Natural killer cell (primary cell): ENCODE measurements around the gene GPR148. TPM values are rescaled to one million over a fixed set of nuclear protein-coding genes. Genes with fewer than 3 reads are reported as not detected.

Experiments
- ATAC-seq, 3 donors: fragments of 150-1000 bp in 2 of 3; fragments of 200-7000 bp in 1 of 3; cut with Tn5 transposase; 1 replicate in 1 of 3; 2 replicates in 2 of 3; pipeline ENCODE4 v1.10.0; 2021; ENCODE audit warnings: mild to moderate bottlenecking in 2 of 3, moderate library complexity in 2 of 3
- DNase-seq, 2 donors: peaks; one replicate each; pipeline versions ENCODE4 v3.0.0 to v3.0.0-alpha.2; 2013 to 2021; ENCODE audit warnings: mixed read lengths in 1 of 2
- H3K27ac ChIP-seq: one replicate; pipeline ENCODE4 v1.5.1; 2013; ENCODE audit warnings: mild to moderate bottlenecking, low read length
- H3K27me3 ChIP-seq: one replicate; pipeline ENCODE4 v1.6.1; 2013; ENCODE audit warnings: low read length; ENCODE audit not compliant: control insufficient read depth, insufficient read depth
- H3K36me3 ChIP-seq: one replicate; pipeline ENCODE4 v1.6.1; 2013; ENCODE audit warnings: low read length; ENCODE audit not compliant: control insufficient read depth, insufficient read depth
- H3K4me1 ChIP-seq: one replicate; pipeline ENCODE4 v1.6.1; 2013; ENCODE audit warnings: low read length; ENCODE audit not compliant: control insufficient read depth, insufficient read depth
- H3K4me3 ChIP-seq: one replicate; pipeline ENCODE4 v1.5.1; 2013; ENCODE audit warnings: low read length
- H3K9me3 ChIP-seq: one replicate; pipeline ENCODE4 v1.6.1; 2013; ENCODE audit warnings: low read length; ENCODE audit not compliant: control insufficient read depth, insufficient read depth
- H3K27ac Mint-ChIP-seq, 2 donors: one replicate each; pipeline ENCODE4 v1.8.0; 2022; ENCODE audit warnings: mild to moderate bottlenecking in 2 of 2, mixed read lengths in 2 of 2, moderate library complexity in 1 of 2
- H3K27me3 Mint-ChIP-seq, 2 donors: one replicate each; pipeline ENCODE4 v1.8.0; 2022; ENCODE audit warnings: low read depth in 2 of 2, mixed read lengths in 2 of 2
- H3K36me3 Mint-ChIP-seq: one replicate; pipeline ENCODE4 v1.8.0; 2022; ENCODE audit warnings: mixed read lengths
- H3K4me1 Mint-ChIP-seq, 2 donors: one replicate each; pipeline ENCODE4 v1.8.0; 2022; ENCODE audit warnings: mixed read lengths in 2 of 2
- H3K4me3 Mint-ChIP-seq: one replicate; pipeline ENCODE4 v1.8.0; 2022; ENCODE audit warnings: mild to moderate bottlenecking, moderate library complexity, mixed read lengths
- H3K9me3 Mint-ChIP-seq, 2 donors: one replicate each; pipeline ENCODE4 v1.8.0; 2022; ENCODE audit warnings: mixed read lengths in 2 of 2
- WGBS: methylation state at CpG from one replicate; pipeline ENCODE4 v1.1.7; 2013; ENCODE audit warnings: missing lambda C conversion rate; ENCODE audit not compliant: insufficient coverage; 5-methylcytosine and 5-hydroxymethylcytosine counted together
- intact Hi-C: fragments of 100-400 bp; cut with micrococcal nuclease; formaldehyde crosslinking; loops from one replicate; pipeline ENCODE4 v1.14.2; 2022
- total RNA-seq, 4 donors: library from RNA; stranded (reverse); fragments of 120-200 nt in 1 of 4; gene quantifications; one replicate each; pipeline versions ENCODE4 v1.2.3 to v1.2.4, GENCODE V29; 2013 to 2022
- TF ChIP-seq, protein P1 (sequence below): fragments of 200-600 bp; IDR thresholded peaks from one replicate; pipeline ENCODE4 v1.8.0; 2022; ENCODE audit warnings: antibody characterized with exemption

GPR148 gene
- total RNA-seq, 3 donors from 2014 or later (not counting 1 experiment from before 2014, with no cell fraction given): not detected

- peaks cover 5% of the 10 kb centered on the region for H3K27me3 ChIP-seq
- Mint-ChIP-seq H3K4me1 (peaks cover 0 to 4% of the 10 kb centered on the region in 2 donors), H3K27me3 (peaks cover 20 to 31% of the 10 kb centered on the region in 2 donors), H3K9me3 (no peaks in the 10 kb centered on the region), H3K27ac (no peak overlapping the region), H3K36me3 (no peaks in the 10 kb centered on the region), H3K4me3 (no peak overlapping the region)
- no peak overlapping the region for H3K27ac ChIP-seq
- WGBS: 86% methylated on average over 37 of the region's 37 CpGs
- ATAC-seq (no peak), DNase-seq (no peak)
- H3K9me3 ChIP-seq: no peaks in the 10 kb centered on the region
- TF ChIP-seq, protein P1, sequence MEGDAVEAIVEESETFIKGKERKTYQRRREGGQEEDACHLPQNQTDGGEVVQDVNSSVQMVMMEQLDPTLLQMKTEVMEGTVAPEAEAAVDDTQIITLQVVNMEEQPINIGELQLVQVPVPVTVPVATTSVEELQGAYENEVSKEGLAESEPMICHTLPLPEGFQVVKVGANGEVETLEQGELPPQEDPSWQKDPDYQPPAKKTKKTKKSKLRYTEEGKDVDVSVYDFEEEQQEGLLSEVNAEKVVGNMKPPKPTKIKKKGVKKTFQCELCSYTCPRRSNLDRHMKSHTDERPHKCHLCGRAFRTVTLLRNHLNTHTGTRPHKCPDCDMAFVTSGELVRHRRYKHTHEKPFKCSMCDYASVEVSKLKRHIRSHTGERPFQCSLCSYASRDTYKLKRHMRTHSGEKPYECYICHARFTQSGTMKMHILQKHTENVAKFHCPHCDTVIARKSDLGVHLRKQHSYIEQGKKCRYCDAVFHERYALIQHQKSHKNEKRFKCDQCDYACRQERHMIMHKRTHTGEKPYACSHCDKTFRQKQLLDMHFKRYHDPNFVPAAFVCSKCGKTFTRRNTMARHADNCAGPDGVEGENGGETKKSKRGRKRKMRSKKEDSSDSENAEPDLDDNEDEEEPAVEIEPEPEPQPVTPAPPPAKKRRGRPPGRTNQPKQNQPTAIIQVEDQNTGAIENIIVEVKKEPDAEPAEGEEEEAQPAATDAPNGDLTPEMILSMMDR: no peak
- H3K4me3 ChIP-seq: no peak overlapping the region
- H3K36me3 ChIP-seq: no peaks in the 10 kb centered on the region
- intact Hi-C loops: no loop called here
- H3K4me1 ChIP-seq: no peaks in the 10 kb centered on the region
Measured at GRCh38 chr2:130762031-130762909, 33.4 kb downstream of the GPR148 start.

DNA sequence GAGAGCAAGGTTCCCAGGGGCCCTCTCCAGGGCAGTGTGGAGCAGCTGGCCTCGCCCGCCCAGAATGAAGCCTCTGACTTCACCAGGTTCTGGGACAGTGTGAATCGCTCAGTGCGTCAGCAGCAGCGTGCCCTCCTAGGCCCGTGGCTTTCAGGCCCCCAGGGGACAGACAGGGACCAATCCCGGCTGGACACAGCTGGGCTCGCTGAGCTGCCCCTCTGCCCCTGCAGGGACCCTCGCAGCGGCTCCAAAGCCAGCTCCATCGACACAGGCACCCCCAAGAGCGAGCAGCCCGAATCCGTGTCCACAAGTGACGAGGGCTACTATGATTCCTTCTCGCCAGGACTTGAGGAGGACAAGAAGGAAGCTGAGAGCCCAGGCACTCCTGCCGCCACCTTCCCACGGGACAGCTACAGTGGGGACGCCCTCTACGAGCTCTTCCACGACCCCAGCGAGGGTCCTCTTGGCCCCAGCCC lies 34.1 kb downstream of the GPR148 start:
- Mint-ChIP-seq H3K27ac (no peak overlapping the region), H3K4me3 (no peak overlapping the region), H3K36me3 (no peaks in the 10 kb centered on the region), H3K4me1 (no peaks in the 10 kb centered on the region), H3K27me3 (peaks cover 16 to 24% of the 10 kb centered on the region in 2 donors), H3K9me3 (no peaks in the 10 kb centered on the region)
- Histone ChIP-seq H3K36me3 (no peaks in the 10 kb centered on the region), H3K4me3 (no peak overlapping the region), H3K4me1 (no peaks in the 10 kb centered on the region), H3K9me3 (no peaks in the 10 kb centered on the region), H3K27me3 (no peaks in the 10 kb centered on the region), H3K27ac (no peak overlapping the region)
- TF ChIP-seq, protein P1: no peak
- WGBS: 86% methylated on average over 22 of the region's 22 CpGs
- intact Hi-C loops: no loop called here
- DNase-seq (no peak), ATAC-seq (no peak)

- H3K9me3 ChIP-seq: no peaks in the 10 kb centered on the region
- intact Hi-C loops: no loop called here
- no peaks in the 10 kb centered on the region for H3K4me1 ChIP-seq
- DNase-seq (no peak), ATAC-seq (no peak)
- no peak overlapping the region for H3K27ac ChIP-seq
- no peak overlapping the region for H3K4me3 ChIP-seq
- WGBS: 89% methylated on average over 12 of the region's 12 CpGs
- Mint-ChIP-seq H3K27me3 (peaks cover 14 to 19% of the 10 kb centered on the region in 2 donors), H3K4me1 (no peaks in the 10 kb centered on the region), H3K9me3 (no peaks in the 10 kb centered on the region), H3K27ac (no peak overlapping the region), H3K4me3 (no peak overlapping the region), H3K36me3 (no peaks in the 10 kb centered on the region)
- no peaks in the 10 kb centered on the region for H3K27me3 ChIP-seq
- no peaks in the 10 kb centered on the region for H3K36me3 ChIP-seq
- TF ChIP-seq, protein P1: no peak
Measured at GRCh38 chr2:130763405-130763804, 34.5 kb downstream of the GPR148 start.
